Upper lobe of left lung (tissue), 6 donors: ENCODE results near the gene MOXD1. TPM values are rescaled to one million over a fixed set of nuclear protein-coding genes. Genes with fewer than 3 reads are reported as not detected.

Experiments
- ATAC-seq, 2 donors: fragments of 200-7000 bp; cut with Tn5 transposase; one replicate each; pipeline ENCODE4 v1.9.1; 2022; ENCODE audit warnings: mild to moderate bottlenecking in 2 of 2, moderate library complexity in 2 of 2; ENCODE audit not compliant: low FRiP score in 2 of 2
- DNase-seq, 2 donors: peaks; one replicate each; pipeline ENCODE4 v3.0.0-alpha.2; 2019 to 2020
- H3K27ac ChIP-seq, 4 donors: fragments of 200-600 bp; sonication (generic); one replicate each; pipeline ENCODE4 v1.5.1; 2016 to 2019
- H3K27me3 ChIP-seq, 4 donors: fragments of 200-600 bp; sonication (generic); one replicate each; pipeline ENCODE4 v1.5.1; 2017 to 2019
- H3K36me3 ChIP-seq, 4 donors: fragments of 200-600 bp; sonication (generic); one replicate each; pipeline ENCODE4 v1.5.1; 2016 to 2019
- H3K4me1 ChIP-seq, 4 donors: fragments of 200-600 bp; sonication (generic); one replicate each; pipeline ENCODE4 v1.5.1; 2018 to 2019
- H3K4me3 ChIP-seq, 4 donors: fragments of 200-600 bp; sonication (generic); one replicate each; pipeline ENCODE4 v1.5.1; 2017 to 2019; ENCODE audit warnings: mild to moderate bottlenecking in 2 of 4, moderate library complexity in 1 of 4
- H3K9me3 ChIP-seq, 4 donors: fragments of 200-600 bp; sonication (generic); one replicate each; pipeline ENCODE4 v1.5.1; 2018 to 2019
- CTCF ChIP-seq, 6 experiments: fragments of 450-650 bp in 4 of 6; fragments of 200-600 bp in 2 of 6; sonication (generic) in 2 of 6; IDR thresholded peaks; one replicate each; pipeline ENCODE4 v1.5.1; 2016 to 2019; ENCODE audit warnings: antibody characterized with exemption in 6 of 6
- EP300 ChIP-seq, 4 donors: sonication (generic); formaldehyde crosslinking; IDR thresholded peaks; one replicate each; pipeline ENCODE4 v1.5.1; 2017; ENCODE audit warnings: antibody characterized with exemption in 4 of 4, control low read depth in 2 of 4
- POLR2A ChIP-seq, 4 donors: fragments of 450-650 bp; IDR thresholded peaks; one replicate each; pipeline ENCODE4 v1.5.1; 2016 to 2017; ENCODE audit warnings: antibody characterized with exemption in 4 of 4, mild to moderate bottlenecking in 2 of 4
- POLR2AphosphoS5 ChIP-seq, 2 donors: sonication (generic); formaldehyde crosslinking; IDR thresholded peaks; one replicate each; pipeline ENCODE4 v1.5.1; 2017; ENCODE audit warnings: antibody characterized with exemption in 2 of 2
- WGBS, 2 donors: methylation state at CpG; one replicate each; pipeline ENCODE4 v1.1.5; 2017 to 2018; 5-methylcytosine and 5-hydroxymethylcytosine counted together
- total RNA-seq, 6 donors: library from RNA; depleted of rRNA in 4 of 6; stranded (reverse); fragments of >200 nt in 4 of 6; gene quantifications; one replicate each; pipeline versions ENCODE4 v1.1.0 to v1.2.1, GENCODE V29; 2016 to 2021
- donor health status: DM: no; HTN: no; CAD: no; lungs with moderate emphysema.
- donor health status: DM: no; HTN: yes; CAD: no; lungs with severe emphysema.

The MOXD1 gene
- total RNA-seq, 6 donors from 2014 or later: 3.5 to 24.4 (median 11.0) TPM

GRCh38 chr6:132344811-132345210 is 56.5 kb downstream of the MOXD1 start:
- no peaks in the 10 kb centered on the region for H3K36me3 ChIP-seq
- TF ChIP-seq POLR2AphosphoS5 (IDR thresholded peaks at IDR 0.05) (no peak), EP300 (IDR thresholded peaks at IDR 0.05) (no peak), POLR2A (IDR thresholded peaks at IDR 0.05) (no peak), CTCF (IDR thresholded peaks at IDR 0.05) (no peak)
- no peak overlapping the region for H3K27ac ChIP-seq
- no peak overlapping the region for H3K4me3 ChIP-seq
- DNase-seq (peak in 1 of 2 donors; percentile 1), ATAC-seq (no peak)
- no peaks in the 10 kb centered on the region for H3K4me1 ChIP-seq
- peaks cover 0 to 8% (median 0%) of the 10 kb centered on the region in 4 donors for H3K9me3 ChIP-seq
- no peaks in the 10 kb centered on the region for H3K27me3 ChIP-seq
- 72 to 78% methylated on average over 5 of the region's 5 CpGs for WGBS, 2 donors

- no peak for TF ChIP-seq CTCF (IDR thresholded peaks at IDR 0.05)
- TF ChIP-seq POLR2AphosphoS5 (IDR thresholded peaks at IDR 0.05): no peak
- no peak for TF ChIP-seq POLR2A (IDR thresholded peaks at IDR 0.05)
- no peak for TF ChIP-seq EP300 (IDR thresholded peaks at IDR 0.05)
- no peaks in the 10 kb centered on the region for H3K4me1 ChIP-seq
- H3K27me3 ChIP-seq: no peaks in the 10 kb centered on the region
- DNase-seq (no peak), ATAC-seq (no peak)
- no peak overlapping the region for H3K4me3 ChIP-seq
- no peaks in the 10 kb centered on the region for H3K36me3 ChIP-seq
- peaks cover 0 to 8% (median 0%) of the 10 kb centered on the region in 4 donors for H3K9me3 ChIP-seq
- WGBS, 2 donors: 89 to 98% methylated on average over 3 of the region's 3 CpGs
- H3K27ac ChIP-seq: no peak overlapping the region
Measured at GRCh38 chr6:132341646-132342045, 59.6 kb downstream of the MOXD1 start.

- ATAC-seq: no peak
- WGBS, 2 donors: 45 to 49% methylated on average over 4 of the region's 4 CpGs
- TF ChIP-seq EP300 (IDR thresholded peaks at IDR 0.05) (no peak), POLR2AphosphoS5 (IDR thresholded peaks at IDR 0.05) (no peak), POLR2A (IDR thresholded peaks at IDR 0.05) (no peak), CTCF (IDR thresholded peaks at IDR 0.05) (no peak)
Measured at GRCh38 chr6:132334521-132334885, 66.8 kb downstream of the MOXD1 start.

GRCh38 chr6:132333639-132334520 is 67.4 kb downstream of the MOXD1 start:
- Histone ChIP-seq H3K4me3 (no peak overlapping the region), H3K27me3 (no peaks in the 10 kb centered on the region), H3K27ac (no peak overlapping the region), H3K9me3 (no peaks in the 10 kb centered on the region), H3K36me3 (no peaks in the 10 kb centered on the region), H3K4me1 (no peaks in the 10 kb centered on the region)
- TF ChIP-seq POLR2A (IDR thresholded peaks at IDR 0.05): no peak
- peak; percentile 28 to 51 for TF ChIP-seq POLR2AphosphoS5 (IDR thresholded peaks at IDR 0.05)
- ATAC-seq (peak in 1 of 2 donors; percentile 70), DNase-seq (no peak)
- WGBS, 2 donors: 56 to 59% methylated on average over 6 of the region's 6 CpGs

More at GRCh38 chr6:132334521-132334885, 66.8 kb downstream of the MOXD1 start:
- Histone ChIP-seq H3K4me1 (no peaks in the 10 kb centered on the region), H3K36me3 (no peaks in the 10 kb centered on the region), H3K9me3 (no peaks in the 10 kb centered on the region), H3K27ac (no peak overlapping the region), H3K4me3 (no peak overlapping the region), H3K27me3 (no peaks in the 10 kb centered on the region)
- no peak for DNase-seq

- H3K4me3 ChIP-seq: no peak overlapping the region
- H3K27ac ChIP-seq: no peak overlapping the region
- ATAC-seq (no peak), DNase-seq (no peak)
- H3K36me3 ChIP-seq: no peaks in the 10 kb centered on the region
- H3K4me1 ChIP-seq: no peaks in the 10 kb centered on the region
- no peaks in the 10 kb centered on the region for H3K9me3 ChIP-seq
- WGBS, 2 donors: 57 to 60% methylated on average over 5 of the region's 5 CpGs
- TF ChIP-seq CTCF (IDR thresholded peaks at IDR 0.05): no peak
- no peak for TF ChIP-seq POLR2A (IDR thresholded peaks at IDR 0.05)
- no peak for TF ChIP-seq EP300 (IDR thresholded peaks at IDR 0.05)
- TF ChIP-seq POLR2AphosphoS5 (IDR thresholded peaks at IDR 0.05): no peak
- H3K27me3 ChIP-seq: no peaks in the 10 kb centered on the region
Measured at GRCh38 chr6:132330759-132331158, 70.5 kb downstream of the MOXD1 start.
